CD4-positive, alpha-beta T cell treated with Interleukin-1 beta for 1 hour (primary cell): ENCODE data around the gene PARP15.
"Not testable (repeated sequence)": the region's sequence is repeated elsewhere in the genome, so short reads cannot be mapped to it uniquely, and the experiment has no call there.

Experiments
- DNase-seq, 2 donors: peaks; one replicate each; pipeline ENCODE4 v3.0.0-alpha.2; 2020 to 2022

PARP15 gene

DNA sequence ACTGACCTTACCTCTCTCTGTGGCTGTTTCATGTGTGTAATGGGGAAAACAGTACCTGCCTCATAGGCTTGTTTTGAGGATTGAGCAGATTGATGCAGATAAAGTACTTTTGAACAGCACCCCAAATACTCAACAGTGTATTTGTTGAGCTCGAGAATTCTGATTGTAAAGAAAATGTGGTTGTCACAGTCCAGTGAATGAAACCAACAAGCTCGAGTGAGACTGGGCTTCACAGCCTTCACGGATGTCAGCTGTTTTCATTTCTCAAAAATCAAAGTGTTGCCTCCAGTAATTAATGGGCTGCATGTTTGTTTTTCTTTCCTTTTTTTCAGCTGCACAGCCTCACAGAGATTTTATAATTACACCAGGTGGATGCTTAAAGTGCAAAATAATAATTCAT is 43.7 kb downstream of the PARP15 start:
- DNase-seq, result no peak

DNA sequence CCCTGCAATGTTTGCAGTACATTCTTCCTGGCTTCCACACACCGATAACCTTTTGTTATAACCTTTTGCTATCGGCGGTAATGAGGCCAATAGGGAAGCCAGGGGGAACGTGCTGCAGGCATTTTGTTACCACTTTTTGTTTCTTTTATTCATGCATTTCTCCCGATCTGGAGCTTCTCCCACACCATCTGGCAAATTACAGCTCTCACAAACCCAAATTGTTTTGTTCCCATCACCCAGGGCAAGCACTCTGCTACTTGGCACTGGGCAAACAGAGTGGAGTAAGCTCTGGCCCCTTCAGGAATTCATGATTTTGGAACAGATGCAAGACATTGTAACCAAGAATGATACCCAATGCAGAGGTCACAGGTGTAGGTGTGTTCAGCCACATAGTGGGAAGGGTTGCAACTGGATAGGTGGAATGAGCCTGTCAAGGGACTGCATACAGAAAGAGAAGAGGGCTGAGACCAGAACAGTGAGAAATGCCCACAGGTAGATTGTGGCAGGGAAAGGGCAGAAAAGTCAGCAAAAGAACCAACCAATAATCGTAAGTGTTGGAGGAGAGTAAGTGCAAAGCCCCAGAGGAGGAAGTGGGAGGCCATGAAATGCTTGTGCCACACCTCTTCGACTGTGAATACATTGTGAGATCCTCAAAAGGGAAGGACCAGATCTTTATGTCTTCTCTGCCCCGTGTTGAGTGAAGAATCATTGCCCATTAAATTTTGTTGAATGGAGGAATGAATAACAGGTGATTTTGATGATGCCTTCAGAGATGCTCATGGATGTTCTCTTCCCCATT is 45.8 kb downstream of the PARP15 start:
- no peak for DNase-seq

DNA sequence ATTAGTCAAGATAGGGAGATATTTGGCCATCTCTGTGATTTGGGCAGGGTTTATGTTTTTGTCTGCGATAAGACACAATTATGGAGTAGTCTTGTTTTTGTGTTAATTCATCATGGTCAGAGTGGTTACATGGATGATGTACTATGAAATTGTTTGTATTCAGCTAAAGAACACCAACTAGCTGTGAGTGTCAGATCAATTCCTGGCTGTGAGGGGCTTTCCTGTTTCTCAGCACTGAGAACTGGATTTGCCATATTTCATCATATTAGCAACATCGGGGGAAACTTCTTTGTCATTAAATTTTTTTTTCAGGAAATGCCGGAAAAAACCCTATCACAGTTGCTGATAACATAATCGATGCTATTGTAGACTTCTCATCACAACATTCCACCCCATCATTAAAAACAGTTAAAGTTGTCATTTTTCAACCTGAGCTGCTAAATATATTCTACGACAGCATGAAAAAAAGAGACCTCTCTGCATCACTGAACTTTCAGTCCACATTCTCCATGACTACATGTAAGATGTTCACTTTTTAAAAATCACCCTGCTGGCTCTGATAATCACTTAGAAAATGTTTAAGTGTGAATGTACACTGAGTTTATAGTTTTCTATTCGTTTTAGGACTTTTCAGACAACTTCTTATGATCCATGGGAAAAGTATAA is 49.2 kb downstream of the PARP15 start:
- DNase-seq, result no peak

GRCh38 chr3:122627301-122627700 is 49.9 kb downstream of the PARP15 start:
- DNase-seq, result no peak

GRCh38 chr3:122628567-122628966 is 51.1 kb downstream of the PARP15 start:
- no peak for DNase-seq

DNA sequence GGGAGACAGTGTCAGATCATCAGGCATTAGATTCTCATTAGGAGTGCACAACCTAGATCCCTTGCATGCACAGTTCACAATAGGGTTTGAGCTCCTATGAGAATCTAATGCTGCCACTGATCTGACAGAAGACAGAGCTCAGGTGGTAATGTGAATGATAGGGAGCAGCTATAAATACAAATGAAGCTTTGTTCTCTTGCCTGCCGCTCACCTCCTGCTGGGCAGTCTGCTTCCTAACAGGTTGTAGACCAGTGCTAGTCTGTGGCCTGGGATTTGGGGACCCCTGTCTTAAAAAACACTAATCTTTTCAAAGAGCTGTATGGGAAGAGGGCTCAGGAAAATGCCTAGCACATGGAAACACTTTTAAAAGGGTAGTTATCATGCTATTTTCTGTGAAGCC is 52.3 kb downstream of the PARP15 start:
- DNase-seq, result no peak

DNA sequence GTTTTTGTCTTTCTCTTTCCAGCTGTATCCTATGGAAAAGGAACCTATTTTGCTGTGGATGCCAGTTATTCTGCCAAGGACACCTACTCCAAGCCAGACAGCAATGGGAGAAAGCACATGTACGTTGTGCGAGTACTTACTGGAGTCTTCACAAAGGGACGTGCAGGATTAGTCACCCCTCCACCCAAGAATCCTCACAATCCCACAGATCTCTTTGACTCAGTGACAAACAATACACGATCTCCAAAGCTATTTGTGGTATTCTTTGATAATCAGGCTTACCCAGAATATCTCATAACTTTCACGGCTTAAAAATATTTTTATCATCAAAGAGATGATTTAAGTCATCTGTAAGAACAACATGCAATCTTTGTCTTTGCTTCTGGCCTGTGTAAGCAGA is 58.3 kb downstream of the PARP15 start:
- DNase-seq, result no peak

DNA sequence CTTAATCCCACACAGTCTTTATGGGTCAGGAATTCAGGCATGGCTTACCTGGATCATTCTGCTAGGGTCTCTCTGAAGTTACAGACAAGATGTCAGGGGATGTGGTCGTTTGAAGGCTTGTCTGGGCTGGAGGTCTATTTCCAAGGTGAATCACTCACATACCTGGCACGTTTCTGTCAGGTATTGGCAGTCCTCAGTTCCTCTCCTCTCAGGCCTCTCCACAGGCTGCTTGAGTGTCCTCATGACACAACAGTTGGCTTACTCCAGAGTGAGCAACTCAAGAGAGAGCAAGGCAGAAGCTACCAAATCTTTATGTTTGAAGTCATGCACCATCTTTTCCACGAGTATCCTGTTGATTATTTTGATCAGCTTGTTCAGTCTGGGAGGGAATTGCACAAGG is 59.2 kb downstream of the PARP15 start:
- no peak for DNase-seq

DNA sequence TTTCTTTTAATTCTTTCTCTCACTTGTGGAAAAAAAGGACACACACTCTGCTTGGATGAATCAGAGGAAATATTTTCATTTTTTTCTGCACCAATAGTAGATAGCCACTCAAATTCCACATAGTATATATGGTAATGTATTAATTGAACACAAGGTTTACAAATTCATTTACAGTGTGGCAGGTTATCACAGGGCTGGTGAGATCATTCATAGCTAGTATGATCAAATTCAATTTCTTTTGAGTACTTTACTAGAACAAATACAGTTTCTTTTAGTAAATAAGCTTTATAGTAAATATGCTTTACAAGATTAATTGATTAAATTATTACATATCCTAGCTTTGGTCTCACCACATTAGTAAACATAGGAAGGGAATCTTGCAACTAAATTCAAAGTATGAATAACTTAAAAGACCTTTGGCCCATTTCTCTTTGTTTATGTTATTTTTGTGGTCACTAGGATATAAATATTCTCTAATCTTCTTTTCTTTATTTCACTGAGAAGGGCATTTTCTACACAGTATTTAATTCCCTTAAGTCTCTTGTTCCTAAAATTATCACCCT is 63.1 kb downstream of the PARP15 start:
- DNase-seq, result no peak

DNA sequence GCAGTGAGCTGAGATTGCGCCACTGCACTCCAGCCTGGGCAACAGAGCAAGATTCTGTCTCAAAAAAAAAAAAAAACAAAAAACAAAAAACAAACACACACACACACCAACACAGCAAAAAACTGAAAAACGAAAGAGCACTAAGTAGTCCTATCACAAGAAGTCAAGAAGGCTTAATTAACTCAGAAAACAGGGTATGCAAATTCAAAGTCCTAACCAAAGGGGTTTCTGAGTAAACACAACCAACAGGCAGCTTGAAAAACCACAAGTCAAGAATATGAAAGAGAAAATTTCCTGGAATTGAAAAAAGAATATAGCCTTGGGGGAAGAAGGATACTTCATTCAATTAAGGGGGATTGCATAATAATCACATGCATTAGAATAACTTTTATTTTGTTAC is 65.5 kb downstream of the PARP15 start:
- no peak for DNase-seq

- DNase-seq, result peak in 1 of 2 donors; percentile 43
These were observed 68.9 kb downstream of the PARP15 start for GRCh38 chr3:122646146-122646988.

GRCh38 chr3:122651233-122651907 is 73.9 kb downstream of the PARP15 start:
- not testable (repeated sequence) for DNase-seq

GRCh38 chr3:122651962-122652361 is 74.5 kb downstream of the PARP15 start:
- not testable (repeated sequence) for DNase-seq

GRCh38 chr3:122658336-122658735 is 80.9 kb downstream of the PARP15 start:
- not testable (repeated sequence) for DNase-seq

- DNase-seq, result no peak
These were observed 83.0 kb downstream of the PARP15 start for GRCh38 chr3:122660297-122660974.

DNA sequence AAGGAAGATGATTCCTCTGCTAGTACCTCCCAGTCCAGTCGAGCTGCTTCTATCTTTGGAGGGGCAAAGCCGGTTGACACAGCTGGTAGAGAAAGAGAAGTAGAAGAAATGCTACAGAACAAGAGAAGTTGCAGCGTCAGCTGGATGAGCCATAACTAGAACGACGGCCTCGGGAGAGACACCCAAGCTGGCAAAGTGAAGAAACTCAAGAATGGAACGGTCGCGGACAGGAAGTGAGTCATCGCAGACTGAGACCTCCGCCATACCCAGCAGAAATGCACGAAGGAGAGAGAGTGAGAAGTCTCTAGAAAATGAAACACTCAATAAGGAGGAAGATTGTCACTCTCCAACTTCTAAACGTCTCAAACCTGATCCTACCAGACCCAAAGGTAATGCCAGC is 84.2 kb downstream of the PARP15 start:
- DNase-seq, result peak in 1 of 2 donors; percentile 4

GRCh38 chr3:122662505-122662904 is 85.1 kb downstream of the PARP15 start:
- DNase-seq, result no peak

- DNase-seq, result no peak
These were observed 87.9 kb downstream of the PARP15 start for GRCh38 chr3:122665226-122665786.

GRCh38 chr3:122665881-122666280 is 88.4 kb downstream of the PARP15 start:
- no peak for DNase-seq

DNA sequence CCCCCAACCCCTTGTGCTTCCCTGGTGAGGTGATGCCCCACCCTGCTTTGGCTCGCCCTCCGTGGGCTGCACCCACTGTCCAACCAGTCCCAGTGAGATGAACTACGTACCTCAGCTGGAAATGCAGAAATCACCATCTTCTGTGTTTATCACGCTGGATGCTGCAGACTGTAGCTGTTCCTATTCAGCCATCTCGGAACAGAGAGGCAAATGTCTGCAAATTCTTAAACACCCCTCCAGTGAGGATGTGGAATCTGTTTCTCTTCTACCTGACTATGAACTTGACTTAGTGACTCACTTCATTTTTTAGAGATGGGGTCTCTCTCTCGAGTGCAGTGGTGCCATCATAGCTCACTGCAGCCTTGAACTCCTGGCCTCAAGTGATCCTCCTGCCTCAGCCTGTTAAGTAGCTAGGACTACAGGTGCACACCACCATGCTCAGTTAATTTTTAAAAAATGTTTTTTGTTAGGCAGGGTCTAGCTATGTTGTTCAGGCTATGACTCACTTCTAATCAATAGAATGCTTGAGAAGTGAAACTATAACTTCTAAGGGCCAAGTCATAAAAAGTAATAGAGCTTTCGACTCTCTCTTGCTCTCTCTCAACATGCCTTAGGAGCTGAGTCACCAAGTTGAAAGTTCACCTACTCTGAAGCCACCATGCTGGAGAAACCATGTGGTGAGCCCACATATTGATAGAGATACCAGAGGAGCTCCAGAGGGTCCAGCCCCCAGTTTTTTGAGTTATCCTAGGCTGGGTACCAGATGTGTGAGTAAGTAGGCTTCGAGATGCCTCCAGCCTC is 91.7 kb downstream of the PARP15 start:
- DNase-seq, result no peak

GRCh38 chr3:122671553-122671952 is 94.1 kb downstream of the PARP15 start:
- no peak for DNase-seq
